Neural cell (in vitro differentiated cells): ENCODE data around the gene LYSET. TPM values are rescaled to one million over a fixed set of nuclear protein-coding genes. Genes with fewer than 3 reads are reported as not detected.

Experiments
- H2AFZ ChIP-seq: fragments of 200-600, 300-800 bp; sonication (generic), shearing (Covaris generic); 2 replicates; pipeline ENCODE4 v1.6.0; 2014; ENCODE audit warnings: low read depth, mild to moderate bottlenecking, antibody characterized with exemption, low read length, moderate library complexity
- H3F3A ChIP-seq: fragments of 200-600 bp; shearing (Covaris generic); 2 replicates; pipeline ENCODE4 v1.6.1; 2016; ENCODE audit warnings: mild to moderate bottlenecking, moderate library complexity, mixed read lengths, antibody characterized with exemption, low read length; ENCODE audit not compliant: insufficient read depth, poor library complexity, severe bottlenecking
- H3K27ac ChIP-seq: fragments of 200-600, 300-800 bp; sonication (generic), shearing (Covaris generic); 2 replicates; pipeline ENCODE4 v1.5.1; 2014; ENCODE audit warnings: mild to moderate bottlenecking, low read length, moderate library complexity
- H3K27me3 ChIP-seq: fragments of 300-800, 200-600 bp; sonication (generic), shearing (Covaris generic); 2 replicates; pipeline ENCODE4 v1.6.0; 2014; ENCODE audit warnings: mild to moderate bottlenecking, low read depth, low read length, moderate library complexity; ENCODE audit not compliant: insufficient read depth
- H3K36me3 ChIP-seq: fragments of 300-800, 200-600 bp; sonication (generic), shearing (Covaris generic); 2 replicates; pipeline ENCODE4 v1.5.1; 2014; ENCODE audit warnings: mild to moderate bottlenecking, antibody characterized with exemption, low read length, moderate library complexity; ENCODE audit not compliant: insufficient read depth
- H3K4me2 ChIP-seq: fragments of 300-800, 200-600 bp; sonication (generic), shearing (Covaris generic); 2 replicates; pipeline ENCODE4 v1.6.0; 2014; ENCODE audit warnings: mild to moderate bottlenecking, low read length
- H3K4me3 ChIP-seq: fragments of 300-800, 200-600 bp; sonication (generic), shearing (Covaris generic); 2 replicates; pipeline ENCODE4 v1.5.1; 2014; ENCODE audit warnings: mild to moderate bottlenecking, low read length, moderate library complexity
- H3K79me2 ChIP-seq: fragments of 200-600 bp; shearing (Covaris generic); replicated peaks from 2 replicates; pipeline ENCODE4 v1.6.0; 2014; ENCODE audit warnings: mild to moderate bottlenecking, low read length, moderate library complexity; ENCODE audit not compliant: insufficient read depth
- H3K9ac ChIP-seq: fragments of 300-800, 200-600 bp; sonication (generic), shearing (Covaris generic); 2 replicates; pipeline ENCODE4 v1.6.1; 2016; ENCODE audit warnings: mild to moderate bottlenecking, low read length, mixed read lengths
- H3K9me2 ChIP-seq: fragments of 200-600 bp; shearing (Covaris generic); 2 replicates; pipeline ENCODE4 v1.6.1; 2016; ENCODE audit warnings: mild to moderate bottlenecking, low read length, mixed read lengths; ENCODE audit not compliant: insufficient read depth
- H3K9me3 ChIP-seq: fragments of 200-600, 300-800 bp; sonication (generic), shearing (Covaris generic); 2 replicates; pipeline ENCODE4 v1.6.1; 2016; ENCODE audit warnings: mild to moderate bottlenecking, mixed run types, low read length, moderate library complexity, mixed read lengths
- H4K20me1 ChIP-seq: fragments of 200-600 bp; shearing (Covaris generic); 2 replicates; pipeline ENCODE4 v1.6.1; 2016; ENCODE audit warnings: mild to moderate bottlenecking, mixed run types; ENCODE audit not compliant: insufficient read depth
- CTCF ChIP-seq: fragments of 450-650 bp; IDR thresholded peaks from 2 replicates; pipeline ENCODE4 v1.5.1; 2014; ENCODE audit warnings: antibody characterized with exemption, mild to moderate bottlenecking, moderate library complexity; ENCODE audit not compliant: poor library complexity, severe bottlenecking
- EP300 ChIP-seq: fragments of 450-650 bp; conservative IDR thresholded peaks from 2 replicates; pipeline ENCODE4 v1.6.1; 2014; ENCODE audit warnings: antibody characterized with exemption, mild to moderate bottlenecking, moderate library complexity; ENCODE audit not compliant: poor library complexity, severe bottlenecking
- EZH2 ChIP-seq: fragments of 200-600, 300-800 bp; shearing (Covaris generic), sonication (generic); IDR thresholded peaks from 2 replicates; pipeline ENCODE4 v1.6.1; 2014; ENCODE audit warnings: antibody characterized with exemption, low read length, borderline replicate concordance, mild to moderate bottlenecking; ENCODE audit not compliant: insufficient read depth, poor library complexity, severe bottlenecking
- MXI1 ChIP-seq: fragments of 450-650 bp; conservative IDR thresholded peaks from 2 replicates; pipeline ENCODE4 v1.6.1; 2014; ENCODE audit warnings: antibody characterized with exemption, mild to moderate bottlenecking; ENCODE audit not compliant: poor library complexity, severe bottlenecking
- POLR2AphosphoS5 ChIP-seq: IDR thresholded peaks from 2 replicates; pipeline ENCODE4 v1.6.1; 2012
- RAD21 ChIP-seq: fragments of 450-650 bp; conservative IDR thresholded peaks from 2 replicates; pipeline ENCODE4 v1.6.1; 2014; ENCODE audit warnings: antibody characterized with exemption, mild to moderate bottlenecking, moderate library complexity
- REST ChIP-seq: IDR thresholded peaks from 2 replicates; pipeline ENCODE4 v1.6.1; 2012; ENCODE audit warnings: borderline replicate concordance
- SMC3 ChIP-seq: fragments of 450-650 bp; conservative IDR thresholded peaks from 2 replicates; pipeline ENCODE4 v1.6.1; 2014; ENCODE audit warnings: antibody characterized with exemption, mild to moderate bottlenecking, moderate library complexity; ENCODE audit not compliant: poor library complexity
- TAF1 ChIP-seq: IDR thresholded peaks from 2 replicates; pipeline ENCODE4 v1.6.1; 2012; ENCODE audit warnings: low read depth
- polyA plus RNA-seq: library from polyadenylated mRNA; depleted of rRNA; stranded (reverse); fragments of >200 nt; gene quantifications from 2 replicates; pipeline ENCODE4 v1.2.3, GENCODE V29; 2014

Gene LYSET
- polyA plus RNA-seq, 1 donor from 2014 or later, result 24.0 TPM

GRCh38 chr14:93230539-93230938 lies 45.4 kb downstream of the LYSET start:
- Histone ChIP-seq H3K9me3 (no peaks in the 10 kb centered on the region), H3F3A (no peaks in the 10 kb centered on the region), H2AFZ (no peak overlapping the region), H3K4me3 (no peak overlapping the region), H4K20me1 (no peaks in the 10 kb centered on the region), H3K27ac (no peak overlapping the region), H3K36me3 (no peaks in the 10 kb centered on the region), H3K79me2 (no peaks in the 10 kb centered on the region), H3K4me2 (no peak overlapping the region), H3K9ac (no peak overlapping the region), H3K9me2 (no peaks in the 10 kb centered on the region), H3K27me3 (no peaks in the 10 kb centered on the region)
- TF ChIP-seq MXI1 (no peak), RAD21 (no peak), EZH2 (no peak), TAF1 (no peak), EP300 (no peak), REST (no peak), CTCF (no peak), SMC3 (no peak), POLR2AphosphoS5 (no peak)

- Histone ChIP-seq H3K27me3 (no peaks in the 10 kb centered on the region), H3K4me2 (no peak overlapping the region), H2AFZ (no peak overlapping the region), H3K9me3 (no peaks in the 10 kb centered on the region), H3K4me3 (no peak overlapping the region), H3K9ac (no peak overlapping the region), H3K9me2 (no peaks in the 10 kb centered on the region), H3K36me3 (no peaks in the 10 kb centered on the region), H4K20me1 (no peaks in the 10 kb centered on the region), H3F3A (no peaks in the 10 kb centered on the region), H3K79me2 (no peaks in the 10 kb centered on the region), H3K27ac (no peak overlapping the region)
- no peak for TF ChIP-seq SMC3
- TF ChIP-seq EP300, result no peak
- no peak for TF ChIP-seq REST
- no peak for TF ChIP-seq RAD21
- TF ChIP-seq TAF1, result no peak
- no peak for TF ChIP-seq POLR2AphosphoS5
- no peak for TF ChIP-seq MXI1
- no peak for TF ChIP-seq CTCF
- TF ChIP-seq EZH2, result no peak
These were observed 46.2 kb downstream of the LYSET start for GRCh38 chr14:93231129-93231979.
